Activated T-cell treated with anti-CD3 and anti-CD28 coated beads, Interleukin-2, amount 50 U/mL, for 1 hour (primary cell): ENCODE measurements around the gene HYAL4.
"Not testable (repeated sequence)": the region's sequence is repeated elsewhere in the genome, so short reads cannot be mapped to it uniquely, and the experiment has no call there.

Experiments
- DNase-seq: peaks from one replicate; pipeline ENCODE4 v3.0.0-alpha.2; 2020

Gene HYAL4

GRCh38 chr7:123849855-123850254, 4.9 kb downstream of the HYAL4 start:
- DNase-seq: no peak

- DNase-seq: not testable (repeated sequence)
Observed at GRCh38 chr7:123851404-123851803, 6.4 kb downstream of the HYAL4 start.

- DNase-seq: not testable (repeated sequence)
Observed at GRCh38 chr7:123854291-123854690, 9.3 kb downstream of the HYAL4 start.

GRCh38 chr7:123856428-123856827, 11.5 kb downstream of the HYAL4 start:
- DNase-seq: not testable (repeated sequence)

- DNase-seq: no peak
Observed at GRCh38 chr7:123860848-123861247, 15.9 kb downstream of the HYAL4 start.

GRCh38 chr7:123862775-123863174, 17.8 kb downstream of the HYAL4 start:
- no peak for DNase-seq

GRCh38 chr7:123863461-123863860, 18.5 kb downstream of the HYAL4 start:
- no peak for DNase-seq

- DNase-seq: no peak
Observed at GRCh38 chr7:123864012-123864411, 19.0 kb downstream of the HYAL4 start.

- DNase-seq: no peak
Observed at GRCh38 chr7:123864436-123864835, 19.5 kb downstream of the HYAL4 start.

GRCh38 chr7:123864966-123865365, 20.0 kb downstream of the HYAL4 start:
- no peak for DNase-seq

GRCh38 chr7:123865517-123866117, 20.6 kb downstream of the HYAL4 start:
- no peak for DNase-seq

- no peak for DNase-seq
Observed at GRCh38 chr7:123867225-123867624, 22.3 kb downstream of the HYAL4 start.

- no peak for DNase-seq
Observed at GRCh38 chr7:123871998-123872867, 27.3 kb downstream of the HYAL4 start.

GRCh38 chr7:123872908-123873307, 27.9 kb downstream of the HYAL4 start:
- no peak for DNase-seq

- no peak for DNase-seq
Observed at GRCh38 chr7:123876557-123877256, 31.7 kb downstream of the HYAL4 start.

- no peak for DNase-seq
Observed at GRCh38 chr7:123879628-123880027, 34.7 kb downstream of the HYAL4 start.

- DNase-seq: no peak
Observed at GRCh38 chr7:123881300-123881699, 36.3 kb downstream of the HYAL4 start.

- no peak for DNase-seq
Observed at GRCh38 chr7:123883154-123883553, 38.2 kb downstream of the HYAL4 start.

- no peak for DNase-seq
Observed at GRCh38 chr7:123888192-123888591, 43.2 kb downstream of the HYAL4 start.

GRCh38 chr7:123894753-123895152, 49.8 kb downstream of the HYAL4 start:
- not testable (repeated sequence) for DNase-seq

GRCh38 chr7:123901101-123901500, 56.1 kb downstream of the HYAL4 start:
- no peak for DNase-seq

- no peak for DNase-seq
Observed at GRCh38 chr7:123905714-123906113, 60.7 kb downstream of the HYAL4 start.

GRCh38 chr7:123916240-123916724, 71.3 kb downstream of the HYAL4 start:
- no peak for DNase-seq

GRCh38 chr7:123917878-123918277, 72.9 kb downstream of the HYAL4 start:
- DNase-seq: no peak
